Measurements from ENCODE around the gene MAP3K20.
A peak's percentile ranks its signal among the peaks of the same experiment; 100 is the strongest.
"Not testable (repeated sequence)": the region's sequence is repeated elsewhere in the genome, so short reads cannot be mapped to it uniquely, and the experiment has no call there.

The MAP3K20 gene

GRCh38 chr2:173157676-173158293, 82.1 kb downstream of the MAP3K20 start:
- no peaks in the 10 kb centered on the region for H3K9me3 Mint-ChIP-seq
- H3K4me1 Mint-ChIP-seq (ENCODE audit: low read depth) = peaks cover 51% of the 10 kb centered on the region
- H3K4me3 Mint-ChIP-seq = no peak overlapping the region
- peaks cover 39% of the 10 kb centered on the region for H3K36me3 Mint-ChIP-seq (ENCODE audit: low read depth)
- intact Hi-C loops (cut with micrococcal nuclease) = no loop called here
- no peaks in the 10 kb centered on the region for H3K27me3 Mint-ChIP-seq
- H3K27ac Mint-ChIP-seq = peak overlapping the region; percentile 57

- Mint-ChIP-seq H3K36me3 (ENCODE audit: low read depth) (peaks cover 35% of the 10 kb centered on the region), H3K27me3 (no peaks in the 10 kb centered on the region), H3K4me1 (ENCODE audit: low read depth) (peaks cover 41% of the 10 kb centered on the region), H3K27ac (peak overlapping the region; percentile 11), H3K9me3 (no peaks in the 10 kb centered on the region), H3K4me3 (no peak overlapping the region)
- intact Hi-C loops (cut with micrococcal nuclease) = no loop called here
Observed at GRCh38 chr2:173159791-173160463, 84.3 kb downstream of the MAP3K20 start.

- H3K4me3 Mint-ChIP-seq = no peak overlapping the region
- no peaks in the 10 kb centered on the region for H3K9me3 Mint-ChIP-seq
- H3K36me3 Mint-ChIP-seq (ENCODE audit: low read depth) = peaks cover 31% of the 10 kb centered on the region
- H3K27ac Mint-ChIP-seq = no peak overlapping the region
- H3K27me3 Mint-ChIP-seq = no peaks in the 10 kb centered on the region
- H3K4me1 Mint-ChIP-seq (ENCODE audit: low read depth) = peaks cover 38% of the 10 kb centered on the region
- intact Hi-C loops (cut with micrococcal nuclease) = no loop called here
Observed at GRCh38 chr2:173160618-173161017, 85.0 kb downstream of the MAP3K20 start.

- H3K9me3 Mint-ChIP-seq = no peaks in the 10 kb centered on the region
- peaks cover 42% of the 10 kb centered on the region for H3K4me1 Mint-ChIP-seq (ENCODE audit: low read depth)
- no peak overlapping the region for H3K27ac Mint-ChIP-seq
- intact Hi-C loops (cut with micrococcal nuclease) = no loop called here
- no peak overlapping the region for H3K4me3 Mint-ChIP-seq
- H3K27me3 Mint-ChIP-seq = no peaks in the 10 kb centered on the region
- peaks cover 27% of the 10 kb centered on the region for H3K36me3 Mint-ChIP-seq (ENCODE audit: low read depth)
Observed at GRCh38 chr2:173161040-173161439, 85.4 kb downstream of the MAP3K20 start.

GRCh38 chr2:173161507-173161906, 85.9 kb downstream of the MAP3K20 start:
- no peak overlapping the region for H3K27ac Mint-ChIP-seq
- intact Hi-C loops (cut with micrococcal nuclease) = no loop called here
- H3K9me3 Mint-ChIP-seq = no peaks in the 10 kb centered on the region
- peaks cover 22% of the 10 kb centered on the region for H3K36me3 Mint-ChIP-seq (ENCODE audit: low read depth)
- no peak overlapping the region for H3K4me3 Mint-ChIP-seq
- H3K4me1 Mint-ChIP-seq (ENCODE audit: low read depth) = peaks cover 44% of the 10 kb centered on the region
- H3K27me3 Mint-ChIP-seq = no peaks in the 10 kb centered on the region

GRCh38 chr2:173163357-173163756, 87.7 kb downstream of the MAP3K20 start:
- H3K9me3 Mint-ChIP-seq; H3K27me3 Mint-ChIP-seq; H3K4me3 Mint-ChIP-seq; intact Hi-C loops (cut with micrococcal nuclease); H3K27ac Mint-ChIP-seq: not testable (repeated sequence)
- H3K36me3 Mint-ChIP-seq (ENCODE audit: low read depth) = peaks cover 21% of the 10 kb centered on the region
- peaks cover 34% of the 10 kb centered on the region for H3K4me1 Mint-ChIP-seq (ENCODE audit: low read depth)

GRCh38 chr2:173164396-173164795, 88.8 kb downstream of the MAP3K20 start:
- peaks cover 28% of the 10 kb centered on the region for H3K4me1 Mint-ChIP-seq (ENCODE audit: low read depth)
- H3K4me3 Mint-ChIP-seq = no peak overlapping the region
- intact Hi-C loops (cut with micrococcal nuclease) = no loop called here
- H3K27ac Mint-ChIP-seq = no peak overlapping the region
- H3K9me3 Mint-ChIP-seq = no peaks in the 10 kb centered on the region
- peaks cover 17% of the 10 kb centered on the region for H3K36me3 Mint-ChIP-seq (ENCODE audit: low read depth)
- H3K27me3 Mint-ChIP-seq = no peaks in the 10 kb centered on the region

GRCh38 chr2:173165443-173166238, 90.0 kb downstream of the MAP3K20 start:
- intact Hi-C loops (cut with micrococcal nuclease) = no loop called here
- Mint-ChIP-seq H3K4me3 (no peak overlapping the region), H3K9me3 (no peaks in the 10 kb centered on the region), H3K4me1 (ENCODE audit: low read depth) (peaks cover 16% of the 10 kb centered on the region), H3K27ac (no peak overlapping the region), H3K27me3 (no peaks in the 10 kb centered on the region), H3K36me3 (ENCODE audit: low read depth) (peaks cover 15% of the 10 kb centered on the region)

- Mint-ChIP-seq H3K27me3 (no peaks in the 10 kb centered on the region), H3K4me1 (ENCODE audit: low read depth) (peaks cover 6% of the 10 kb centered on the region), H3K4me3 (no peak overlapping the region), H3K36me3 (ENCODE audit: low read depth) (peaks cover 18% of the 10 kb centered on the region), H3K9me3 (peaks cover 8% of the 10 kb centered on the region), H3K27ac (no peak overlapping the region)
- intact Hi-C loops (cut with micrococcal nuclease) = no loop called here
Observed at GRCh38 chr2:173171321-173171720, 95.7 kb downstream of the MAP3K20 start.

- intact Hi-C loops (cut with micrococcal nuclease) = no loop called here
- Mint-ChIP-seq H3K4me1 (ENCODE audit: low read depth) (peaks cover 6% of the 10 kb centered on the region), H3K36me3 (ENCODE audit: low read depth) (peaks cover 18% of the 10 kb centered on the region), H3K27me3 (no peaks in the 10 kb centered on the region), H3K9me3 (peaks cover 8% of the 10 kb centered on the region), H3K4me3 (no peak overlapping the region), H3K27ac (no peak overlapping the region)
Observed at GRCh38 chr2:173171924-173172643, 96.4 kb downstream of the MAP3K20 start.

GRCh38 chr2:173174339-173174738, 98.7 kb downstream of the MAP3K20 start:
- H3K4me3 Mint-ChIP-seq; H3K4me1 Mint-ChIP-seq (ENCODE audit: low read depth); intact Hi-C loops (cut with micrococcal nuclease); H3K27ac Mint-ChIP-seq; H3K27me3 Mint-ChIP-seq; H3K9me3 Mint-ChIP-seq: not testable (repeated sequence)
- H3K36me3 Mint-ChIP-seq (ENCODE audit: low read depth) = peaks cover 18% of the 10 kb centered on the region

- Mint-ChIP-seq H3K4me3 (no peak overlapping the region), H3K4me1 (ENCODE audit: low read depth) (peaks cover 6% of the 10 kb centered on the region), H3K27ac (no peak overlapping the region), H3K36me3 (ENCODE audit: low read depth) (peaks cover 18% of the 10 kb centered on the region), H3K9me3 (peaks cover 8% of the 10 kb centered on the region), H3K27me3 (no peaks in the 10 kb centered on the region)
- intact Hi-C loops (cut with micrococcal nuclease) = no loop called here
Observed at GRCh38 chr2:173175222-173175621, 99.6 kb downstream of the MAP3K20 start.

- Mint-ChIP-seq H3K36me3 (ENCODE audit: low read depth) (peaks cover 22% of the 10 kb centered on the region), H3K4me1 (ENCODE audit: low read depth) (no peaks in the 10 kb centered on the region), H3K9me3 (no peaks in the 10 kb centered on the region), H3K4me3 (no peak overlapping the region), H3K27me3 (no peaks in the 10 kb centered on the region), H3K27ac (no peak overlapping the region)
- intact Hi-C loops (cut with micrococcal nuclease) = no loop called here
Observed at GRCh38 chr2:173181982-173182381, 106.3 kb downstream of the MAP3K20 start.
